Measurements from ENCODE around the gene IRF2BP2.

The IRF2BP2 gene

DNA sequence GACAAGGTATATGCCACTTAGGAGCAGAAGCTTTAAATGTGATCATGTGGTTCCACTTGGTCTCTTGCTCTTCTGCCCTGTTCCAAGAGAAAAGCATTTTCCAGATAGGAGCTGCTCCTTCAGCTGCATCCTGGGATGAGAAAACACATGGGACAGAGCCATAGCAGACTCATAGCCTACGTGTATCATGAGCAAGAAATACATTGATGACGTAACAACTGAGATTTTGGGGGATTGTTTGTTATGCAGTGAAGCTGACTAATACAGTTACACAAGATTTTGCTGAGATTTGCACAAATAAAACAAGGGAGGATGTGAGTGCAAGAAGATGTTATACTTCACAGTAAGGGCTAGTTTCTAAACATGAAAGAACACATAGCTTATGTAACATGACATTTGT is 36.0 kb upstream of the IRF2BP2 start:
- H3K4me1 ChIP-seq (ENCODE audit: control insufficient read depth, low read depth, low read length) = no peaks in the 10 kb centered on the region
- no CpG with 5 or more reads among the region's 2 CpGs for WGBS (ENCODE audit: extremely low coverage, insufficient coverage, low lambda C conversion rate)

DNA sequence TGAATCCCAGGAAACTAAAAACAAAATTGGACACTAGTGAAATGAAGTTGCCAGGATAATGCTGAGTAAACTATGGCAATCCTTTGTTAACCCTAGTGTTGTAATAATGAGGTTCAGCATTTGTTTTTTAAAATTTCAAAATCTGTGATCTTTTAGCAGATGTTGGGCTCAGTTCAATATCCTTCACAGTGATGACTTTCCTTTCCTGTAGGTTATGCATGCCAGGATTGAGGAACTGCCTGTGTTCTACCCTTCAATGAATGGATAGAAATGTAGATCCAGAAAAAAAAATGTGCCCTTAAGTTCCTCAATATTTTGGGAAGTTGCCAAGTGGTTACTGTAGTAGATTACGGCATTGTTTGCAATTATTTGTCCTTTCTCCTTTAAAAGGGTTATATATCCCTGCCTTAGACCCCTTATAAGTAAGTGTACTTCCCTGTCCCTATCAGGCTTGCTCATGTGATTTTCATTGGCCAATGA is 35.5 kb upstream of the IRF2BP2 start:
- Histone ChIP-seq H3K4me3 (ENCODE audit: low read length) (no peak overlapping the region), H2BK5ac (ENCODE audit: low read length) (no peak overlapping the region), H2BK120ac (ENCODE audit: low read depth, low read length) (no peak overlapping the region), H3K4me1 (ENCODE audit: control insufficient read depth, low read depth, low read length) (no peaks in the 10 kb centered on the region), H3K4me2 (ENCODE audit: low read length) (no peak overlapping the region), H3K18ac (ENCODE audit: low read length) (no peak overlapping the region), H3K4ac (ENCODE audit: low read depth, low read length) (no peak overlapping the region), H3K27ac (ENCODE audit: low read depth, low read length) (no peak overlapping the region), H3K9ac (ENCODE audit: low read length) (no peak overlapping the region), H3K36me3 (ENCODE audit: control insufficient read depth, insufficient read depth, low read length) (no peaks in the 10 kb centered on the region), H3K23ac (ENCODE audit: low read length) (no peak overlapping the region), H3K56ac (ENCODE audit: low read length) (no peak overlapping the region), H4K5ac (ENCODE audit: low read length) (no peak overlapping the region), H3K27me3 (ENCODE audit: insufficient read depth, low read length, poor library complexity) (no peaks in the 10 kb centered on the region), H3K79me2 (ENCODE audit: control insufficient read depth, insufficient read depth, low read length) (no peaks in the 10 kb centered on the region), H3K79me1 (ENCODE audit: low read length) (no peaks in the 10 kb centered on the region), H2BK15ac (replicated peaks; ENCODE audit: low read depth) (no peak overlapping the region), H4K8ac (ENCODE audit: low read depth, low read length) (no peak overlapping the region), H2AK5ac (ENCODE audit: low read length) (no peak overlapping the region)
- WGBS (ENCODE audit: extremely low coverage, insufficient coverage, low lambda C conversion rate) = no CpG with 5 or more reads among the region's 1 CpG
- DNase-seq = no peak

More for the DNA sequence above, 36.0 kb upstream of the IRF2BP2 start:
- no peak overlapping the region for H3K9ac ChIP-seq (ENCODE audit: low read length)
- no peak overlapping the region for H4K8ac ChIP-seq (ENCODE audit: low read depth, low read length)
- H3K79me1 ChIP-seq (ENCODE audit: low read length) = no peaks in the 10 kb centered on the region
- no peak overlapping the region for H3K23ac ChIP-seq (ENCODE audit: low read length)
- H2BK15ac ChIP-seq (replicated peaks; ENCODE audit: low read depth) = no peak overlapping the region
- no peaks in the 10 kb centered on the region for H3K27me3 ChIP-seq (ENCODE audit: insufficient read depth, low read length, poor library complexity)
- no peak overlapping the region for H3K27ac ChIP-seq (ENCODE audit: low read depth, low read length)
- no peaks in the 10 kb centered on the region for H3K36me3 ChIP-seq (ENCODE audit: control insufficient read depth, insufficient read depth, low read length)
- H3K4me3 ChIP-seq (ENCODE audit: low read length) = no peak overlapping the region
- H4K5ac ChIP-seq (ENCODE audit: low read length) = no peak overlapping the region
- no peak overlapping the region for H3K18ac ChIP-seq (ENCODE audit: low read length)
- H2BK120ac ChIP-seq (ENCODE audit: low read depth, low read length) = no peak overlapping the region
- H3K4me2 ChIP-seq (ENCODE audit: low read length) = no peak overlapping the region
- no peak overlapping the region for H2BK5ac ChIP-seq (ENCODE audit: low read length)
- no peak overlapping the region for H2AK5ac ChIP-seq (ENCODE audit: low read length)
- no peak for DNase-seq
- H3K79me2 ChIP-seq (ENCODE audit: control insufficient read depth, insufficient read depth, low read length) = no peaks in the 10 kb centered on the region
- H3K4ac ChIP-seq (ENCODE audit: low read depth, low read length) = no peak overlapping the region
- no peak overlapping the region for H3K56ac ChIP-seq (ENCODE audit: low read length)

GRCh38 chr1:234644928-234645327 is 35.0 kb upstream of the IRF2BP2 start:
- no peak overlapping the region for H3K9ac ChIP-seq (ENCODE audit: low read length)
- no peaks in the 10 kb centered on the region for H3K36me3 ChIP-seq (ENCODE audit: control insufficient read depth, insufficient read depth, low read length)
- no peaks in the 10 kb centered on the region for H3K79me2 ChIP-seq (ENCODE audit: control insufficient read depth, insufficient read depth, low read length)
- WGBS (ENCODE audit: extremely low coverage, insufficient coverage, low lambda C conversion rate) = no CpG with 5 or more reads among the region's 3 CpGs
- H3K27ac ChIP-seq (ENCODE audit: low read depth, low read length) = no peak overlapping the region
- no peak overlapping the region for H3K4me2 ChIP-seq (ENCODE audit: low read length)
- H4K5ac ChIP-seq (ENCODE audit: low read length) = no peak overlapping the region
- H4K8ac ChIP-seq (ENCODE audit: low read depth, low read length) = no peak overlapping the region
- H3K4ac ChIP-seq (ENCODE audit: low read depth, low read length) = no peak overlapping the region
- H3K79me1 ChIP-seq (ENCODE audit: low read length) = no peaks in the 10 kb centered on the region
- no peaks in the 10 kb centered on the region for H3K4me1 ChIP-seq (ENCODE audit: control insufficient read depth, low read depth, low read length)
- H2BK120ac ChIP-seq (ENCODE audit: low read depth, low read length) = no peak overlapping the region
- no peak for DNase-seq
- H3K4me3 ChIP-seq (ENCODE audit: low read length) = no peak overlapping the region
- H3K23ac ChIP-seq (ENCODE audit: low read length) = no peak overlapping the region
- no peak overlapping the region for H3K18ac ChIP-seq (ENCODE audit: low read length)
- no peaks in the 10 kb centered on the region for H3K27me3 ChIP-seq (ENCODE audit: insufficient read depth, low read length, poor library complexity)
- H3K56ac ChIP-seq (ENCODE audit: low read length) = no peak overlapping the region
- H2AK5ac ChIP-seq (ENCODE audit: low read length) = no peak overlapping the region
- H2BK15ac ChIP-seq (replicated peaks; ENCODE audit: low read depth) = no peak overlapping the region
- no peak overlapping the region for H2BK5ac ChIP-seq (ENCODE audit: low read length)

GRCh38 chr1:234643850-234644134 is 33.8 kb upstream of the IRF2BP2 start:
- H3K23ac ChIP-seq (ENCODE audit: low read length) = no peak overlapping the region
- H3K36me3 ChIP-seq (ENCODE audit: control insufficient read depth, insufficient read depth, low read length) = no peaks in the 10 kb centered on the region
- H3K4ac ChIP-seq (ENCODE audit: low read depth, low read length) = no peak overlapping the region
- H3K27ac ChIP-seq (ENCODE audit: low read depth, low read length) = no peak overlapping the region
- H3K4me3 ChIP-seq (ENCODE audit: low read length) = no peak overlapping the region
- no peaks in the 10 kb centered on the region for H3K27me3 ChIP-seq (ENCODE audit: insufficient read depth, low read length, poor library complexity)
- H2AK5ac ChIP-seq (ENCODE audit: low read length) = no peak overlapping the region
- no peak overlapping the region for H2BK15ac ChIP-seq (replicated peaks; ENCODE audit: low read depth)
- no peak overlapping the region for H2BK5ac ChIP-seq (ENCODE audit: low read length)
- DNase-seq = no peak
- H4K5ac ChIP-seq (ENCODE audit: low read length) = no peak overlapping the region
- H3K18ac ChIP-seq (ENCODE audit: low read length) = no peak overlapping the region
- H3K9ac ChIP-seq (ENCODE audit: low read length) = no peak overlapping the region
- H3K4me2 ChIP-seq (ENCODE audit: low read length) = no peak overlapping the region
- no peaks in the 10 kb centered on the region for H3K79me1 ChIP-seq (ENCODE audit: low read length)
- H3K56ac ChIP-seq (ENCODE audit: low read length) = no peak overlapping the region
- H2BK120ac ChIP-seq (ENCODE audit: low read depth, low read length) = no peak overlapping the region
- H3K79me2 ChIP-seq (ENCODE audit: control insufficient read depth, insufficient read depth, low read length) = no peaks in the 10 kb centered on the region
- no peaks in the 10 kb centered on the region for H3K4me1 ChIP-seq (ENCODE audit: control insufficient read depth, low read depth, low read length)
- no peak overlapping the region for H4K8ac ChIP-seq (ENCODE audit: low read depth, low read length)

DNA sequence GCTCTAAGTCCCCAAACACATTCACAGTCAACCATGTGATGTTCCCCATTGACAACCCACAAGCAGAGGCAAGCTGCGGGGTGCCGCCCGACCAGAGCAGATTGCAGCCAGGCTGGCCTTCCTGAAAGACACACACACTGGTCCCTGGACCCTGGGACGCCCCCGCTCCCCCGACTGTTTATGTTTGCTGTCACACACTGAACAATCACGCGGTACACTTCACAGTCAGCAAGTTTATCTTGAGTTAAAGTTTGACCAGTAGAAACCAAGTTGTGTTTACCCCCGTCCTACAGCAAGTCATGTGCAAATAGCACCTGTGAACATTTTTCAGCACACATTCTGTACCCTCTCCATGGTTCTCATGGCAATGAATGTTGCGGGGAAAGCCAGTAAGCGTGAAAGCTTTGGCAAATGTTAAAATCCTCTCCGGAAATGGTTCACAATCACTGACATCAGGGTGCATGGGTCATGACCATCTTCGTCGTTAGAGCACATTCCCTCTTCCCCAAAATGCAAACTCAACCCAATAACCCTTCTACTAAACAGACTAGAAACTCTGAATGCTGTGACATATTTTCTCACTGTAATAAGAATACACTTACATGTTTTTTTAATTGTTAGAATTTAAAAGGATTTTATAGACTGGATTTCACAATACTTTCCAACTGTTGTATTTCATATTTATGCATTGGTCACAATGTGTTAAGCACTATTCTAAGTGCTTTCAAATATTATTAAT is 33.3 kb upstream of the IRF2BP2 start:
- Histone ChIP-seq H2BK120ac (ENCODE audit: low read depth, low read length) (no peak overlapping the region), H3K36me3 (ENCODE audit: control insufficient read depth, insufficient read depth, low read length) (no peaks in the 10 kb centered on the region), H2AK5ac (ENCODE audit: low read length) (no peak overlapping the region), H4K8ac (ENCODE audit: low read depth, low read length) (no peak overlapping the region), H3K79me1 (ENCODE audit: low read length) (no peaks in the 10 kb centered on the region), H2BK15ac (replicated peaks; ENCODE audit: low read depth) (no peak overlapping the region), H3K4ac (ENCODE audit: low read depth, low read length) (no peak overlapping the region), H3K4me2 (ENCODE audit: low read length) (no peak overlapping the region), H3K4me1 (ENCODE audit: control insufficient read depth, low read depth, low read length) (no peaks in the 10 kb centered on the region), H3K4me3 (ENCODE audit: low read length) (no peak overlapping the region), H3K56ac (ENCODE audit: low read length) (no peak overlapping the region), H3K27ac (ENCODE audit: low read depth, low read length) (no peak overlapping the region), H3K79me2 (ENCODE audit: control insufficient read depth, insufficient read depth, low read length) (no peaks in the 10 kb centered on the region), H4K5ac (ENCODE audit: low read length) (no peak overlapping the region), H2BK5ac (ENCODE audit: low read length) (no peak overlapping the region), H3K27me3 (ENCODE audit: insufficient read depth, low read length, poor library complexity) (no peaks in the 10 kb centered on the region), H3K9ac (ENCODE audit: low read length) (no peak overlapping the region), H3K23ac (ENCODE audit: low read length) (no peak overlapping the region), H3K18ac (ENCODE audit: low read length) (no peak overlapping the region)
- WGBS (ENCODE audit: extremely low coverage, insufficient coverage, low lambda C conversion rate) = no CpG with 5 or more reads among the region's 14 CpGs
- no peak for DNase-seq

GRCh38 chr1:234642428-234642827 is 32.5 kb upstream of the IRF2BP2 start:
- Histone ChIP-seq H3K23ac (ENCODE audit: low read length) (no peak overlapping the region), H2BK120ac (ENCODE audit: low read depth, low read length) (no peak overlapping the region), H3K79me1 (ENCODE audit: low read length) (no peaks in the 10 kb centered on the region), H4K8ac (ENCODE audit: low read depth, low read length) (no peak overlapping the region), H3K18ac (ENCODE audit: low read length) (no peak overlapping the region), H3K56ac (ENCODE audit: low read length) (no peak overlapping the region), H3K4ac (ENCODE audit: low read depth, low read length) (no peak overlapping the region), H4K5ac (ENCODE audit: low read length) (no peak overlapping the region), H3K27me3 (ENCODE audit: insufficient read depth, low read length, poor library complexity) (no peaks in the 10 kb centered on the region), H3K4me1 (ENCODE audit: control insufficient read depth, low read depth, low read length) (no peaks in the 10 kb centered on the region), H3K4me2 (ENCODE audit: low read length) (no peak overlapping the region), H2BK5ac (ENCODE audit: low read length) (no peak overlapping the region), H3K4me3 (ENCODE audit: low read length) (no peak overlapping the region), H3K9ac (ENCODE audit: low read length) (no peak overlapping the region), H3K36me3 (ENCODE audit: control insufficient read depth, insufficient read depth, low read length) (no peaks in the 10 kb centered on the region), H2BK15ac (replicated peaks; ENCODE audit: low read depth) (no peak overlapping the region), H3K27ac (ENCODE audit: low read depth, low read length) (no peak overlapping the region), H2AK5ac (ENCODE audit: low read length) (no peak overlapping the region), H3K79me2 (ENCODE audit: control insufficient read depth, insufficient read depth, low read length) (no peaks in the 10 kb centered on the region)
- no peak for DNase-seq
- WGBS (ENCODE audit: extremely low coverage, insufficient coverage, low lambda C conversion rate) = no CpG with 5 or more reads among the region's 2 CpGs
